ACHN (cell line): ENCODE measurements around the gene VAV2.
"Not testable (repeated sequence)": the region's sequence is repeated elsewhere in the genome, so short reads cannot be mapped to it uniquely, and the experiment has no call there.

Experiments used
- DNase-seq: peaks from one replicate; pipeline ENCODE4 v3.0.0-alpha.2; 2015
- in situ Hi-C: cut with HindIII; loops from 2 replicates; pipeline ENCODE4 v1.10.0; 2017; ENCODE audit warnings: low sequenced_read_pairs, low pct_ligation_motif_present, low pct_unique_long_range_greater_than_20kb

VAV2 gene

GRCh38 chr9:133773889-133774655 lies 218.1 kb downstream of the VAV2 start:
- in situ Hi-C loops, result no loop called here
- DNase-seq, result no peak

GRCh38 chr9:133772581-133772980 lies 219.5 kb downstream of the VAV2 start:
- DNase-seq, result no peak
- in situ Hi-C loops, result no loop called here

DNA sequence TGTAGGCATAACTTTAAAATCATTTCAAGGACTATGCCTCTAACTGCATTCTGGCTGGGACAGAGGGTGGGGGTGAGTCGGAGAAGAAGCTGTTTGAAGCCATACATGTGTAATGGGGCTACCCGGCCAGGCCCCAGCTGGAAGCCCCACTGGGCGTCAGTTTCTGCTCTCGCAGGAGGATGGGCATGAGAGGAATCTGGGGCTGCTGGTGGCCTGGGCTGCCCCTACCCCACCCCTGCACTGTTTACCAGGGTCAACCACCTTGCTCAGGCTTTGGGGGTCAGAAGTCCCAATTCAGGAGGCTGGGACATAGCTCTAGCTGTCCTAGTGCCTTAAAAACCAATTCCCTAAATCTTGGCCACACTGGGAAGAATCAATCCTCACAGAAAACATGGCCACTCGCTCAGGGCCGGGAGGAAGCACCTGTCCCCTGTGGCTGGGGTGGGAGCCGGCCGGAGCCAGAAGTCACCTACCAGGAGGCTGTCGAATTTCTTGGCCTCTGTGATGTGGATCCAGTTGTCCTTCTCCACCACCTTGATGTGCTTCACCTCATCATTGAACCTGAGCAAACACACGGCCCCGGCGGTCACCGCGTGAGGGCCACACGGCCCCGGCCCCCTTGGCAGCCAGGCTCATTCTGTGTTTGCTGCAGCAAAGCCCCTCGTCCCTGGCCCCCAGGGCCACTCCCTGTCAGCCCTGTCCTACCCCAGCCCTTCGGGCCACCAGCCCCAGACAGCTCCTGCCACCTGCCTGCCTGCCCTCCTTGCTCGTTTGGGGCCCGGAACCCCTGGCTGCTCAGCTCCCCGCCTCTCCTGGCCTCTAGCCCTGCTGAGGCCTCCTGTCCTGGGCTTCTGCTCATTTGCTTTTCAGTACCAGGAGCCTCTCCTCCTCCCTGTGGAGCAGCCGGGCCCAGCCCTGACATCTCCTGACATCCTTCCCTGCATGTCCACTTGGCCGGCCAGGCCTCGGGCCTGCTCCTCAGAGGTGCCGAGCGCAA lies 220.3 kb downstream of the VAV2 start:
- in situ Hi-C loops, result no loop called here
- DNase-seq, result no peak

- in situ Hi-C loops, result no loop called here
- DNase-seq, result no peak
Measured at GRCh38 chr9:133770076-133770777, 221.9 kb downstream of the VAV2 start.

DNA sequence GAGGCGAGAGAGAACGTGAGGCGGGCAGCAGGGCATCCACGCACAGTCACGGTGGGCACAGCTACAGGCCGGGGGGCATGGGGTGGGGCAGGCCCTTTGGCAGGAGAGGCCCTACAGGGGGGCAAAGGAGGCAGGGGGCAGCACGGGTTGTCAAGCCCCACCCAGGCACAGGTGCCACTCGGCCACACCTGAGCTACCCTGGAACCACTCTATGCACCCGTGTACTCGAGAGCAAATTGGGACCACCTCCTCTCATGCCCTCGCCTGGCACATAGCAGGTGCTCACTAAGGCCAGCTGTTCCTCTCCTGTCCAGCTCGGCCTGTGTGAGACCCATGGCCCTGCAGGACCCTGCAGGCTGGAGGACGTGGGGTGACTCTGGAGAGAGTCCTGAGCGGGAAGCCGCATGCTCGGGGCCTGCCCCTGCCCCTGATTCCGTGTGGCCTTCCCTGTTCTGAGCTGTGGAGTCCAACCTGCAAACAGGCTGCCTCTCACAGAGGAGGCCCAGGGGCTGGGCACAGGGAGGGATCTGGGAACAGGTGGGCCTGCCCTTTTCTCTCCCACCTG lies 222.5 kb downstream of the VAV2 start:
- DNase-seq, result no peak
- in situ Hi-C loops, result no loop called here

DNA sequence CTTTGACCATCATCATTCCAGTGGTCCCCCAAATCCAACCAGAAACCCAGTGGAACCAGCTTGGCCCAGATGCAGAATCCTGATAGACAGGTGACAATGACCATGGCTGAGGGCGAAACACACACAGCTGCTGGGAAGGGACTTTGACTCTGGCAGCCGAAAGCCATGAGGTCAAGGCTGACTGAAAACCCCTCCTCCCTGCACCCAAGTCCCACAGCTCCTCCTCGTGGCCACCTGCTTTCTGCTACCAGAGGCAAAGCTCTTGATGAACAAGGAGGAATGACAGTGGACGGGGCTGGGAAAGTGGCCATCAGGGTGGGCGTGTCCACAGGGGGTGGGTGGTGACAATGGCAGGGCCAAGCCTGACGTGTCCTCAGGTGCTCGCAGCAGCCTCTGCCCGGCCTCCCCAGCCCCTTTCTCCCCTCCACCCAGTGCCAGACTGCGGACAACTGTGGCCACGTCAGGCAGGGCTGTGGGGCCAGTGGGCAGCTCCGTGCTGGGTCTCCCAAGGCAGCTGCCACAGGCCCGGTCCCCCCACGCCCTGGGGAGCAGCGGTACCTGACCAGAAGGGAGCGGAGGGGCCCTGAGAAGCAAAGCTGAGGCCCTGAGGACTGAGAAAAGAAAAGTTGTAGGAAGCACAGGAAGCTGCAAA lies 223.1 kb downstream of the VAV2 start:
- in situ Hi-C loops, result no loop called here
- DNase-seq, result no peak

GRCh38 chr9:133768371-133768858 lies 223.7 kb downstream of the VAV2 start:
- in situ Hi-C loops, result no loop called here
- DNase-seq, result no peak

- DNase-seq, result no peak
- in situ Hi-C loops, result no loop called here
Measured at GRCh38 chr9:133767625-133768024, 224.5 kb downstream of the VAV2 start.

DNA sequence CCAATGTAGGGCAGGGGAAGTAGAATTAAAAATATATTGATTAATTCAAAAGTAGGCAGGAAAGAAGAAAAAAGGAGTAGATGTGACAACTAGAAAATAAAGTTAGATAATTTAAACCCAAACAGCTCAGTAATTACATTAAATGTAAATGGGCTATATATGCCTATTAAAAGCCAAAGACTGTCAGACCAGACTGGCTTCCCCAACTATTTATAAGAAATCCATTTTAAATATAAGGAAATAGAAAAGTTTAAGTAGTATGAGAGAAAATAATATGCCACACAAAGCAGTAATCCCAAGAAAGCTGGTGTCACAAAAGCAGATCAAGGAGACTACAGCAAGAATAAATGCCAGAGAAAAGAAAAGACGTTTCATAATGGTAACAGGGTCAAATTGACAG lies 225.1 kb downstream of the VAV2 start:
- in situ Hi-C loops, result no loop called here
- DNase-seq, result no peak

DNA sequence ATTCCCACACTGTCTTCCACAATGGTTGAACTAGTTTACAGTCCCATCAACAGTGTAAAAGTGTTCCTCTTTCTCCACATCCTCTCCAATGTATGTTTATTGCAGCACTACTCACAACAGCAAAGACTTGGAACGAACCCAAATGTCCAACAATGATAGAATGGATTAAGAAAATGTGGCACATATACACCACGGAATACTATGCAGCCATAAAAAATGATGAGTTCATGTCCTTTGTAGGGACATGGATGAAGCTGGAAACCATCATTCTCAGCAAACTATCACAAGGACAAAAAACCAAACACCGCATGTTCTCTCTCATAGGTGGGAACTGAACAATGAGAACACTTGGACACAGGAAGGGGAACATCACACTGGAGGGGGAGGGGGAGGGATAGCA lies 225.9 kb downstream of the VAV2 start:
- in situ Hi-C loops, result not testable (repeated sequence)

GRCh38 chr9:133763272-133764183 lies 228.6 kb downstream of the VAV2 start:
- DNase-seq, result no peak
- in situ Hi-C loops, result no loop called here

More for the DNA sequence above, 225.9 kb downstream of the VAV2 start:
- not testable (repeated sequence) for DNase-seq

DNA sequence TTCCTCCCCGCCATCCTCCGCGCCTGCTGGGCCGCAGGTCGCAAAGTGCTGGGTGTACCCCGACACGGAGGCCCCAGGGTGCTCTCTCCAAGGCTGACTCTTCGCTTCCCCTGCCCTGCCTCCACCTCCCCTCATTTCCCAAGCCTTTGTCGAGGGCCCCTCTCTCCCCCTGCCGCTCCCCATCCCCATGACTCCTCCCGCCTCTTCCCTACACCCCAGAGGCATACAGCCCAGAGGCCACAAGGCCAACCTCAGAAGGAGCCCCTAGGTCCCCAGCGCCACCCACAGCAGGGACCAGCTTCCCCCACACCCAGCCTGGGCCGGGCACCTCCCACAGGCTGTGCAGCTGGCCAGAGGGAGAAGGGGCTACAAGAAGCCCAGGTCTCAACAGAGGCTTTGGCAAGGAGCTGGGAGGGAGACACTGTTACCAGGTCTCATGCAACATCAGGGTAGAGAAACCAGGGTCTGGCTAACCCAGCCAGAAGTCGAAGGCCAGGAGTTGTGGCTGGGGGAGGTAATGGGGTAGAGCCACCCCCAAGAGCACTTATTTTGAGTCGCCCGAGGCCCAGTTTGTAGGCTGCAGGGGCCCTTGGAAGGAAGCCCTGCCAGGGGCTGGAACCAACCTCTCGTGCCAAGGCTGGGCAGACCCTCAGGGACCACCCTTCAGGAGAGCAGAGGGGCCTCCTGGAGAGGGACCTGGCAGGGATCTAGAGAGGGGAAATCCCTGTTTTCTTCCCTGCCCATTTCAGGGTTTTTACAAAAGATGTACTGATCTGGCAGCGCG lies 229.4 kb downstream of the VAV2 start:
- no peak for DNase-seq
- in situ Hi-C loops, result no loop called here

DNA sequence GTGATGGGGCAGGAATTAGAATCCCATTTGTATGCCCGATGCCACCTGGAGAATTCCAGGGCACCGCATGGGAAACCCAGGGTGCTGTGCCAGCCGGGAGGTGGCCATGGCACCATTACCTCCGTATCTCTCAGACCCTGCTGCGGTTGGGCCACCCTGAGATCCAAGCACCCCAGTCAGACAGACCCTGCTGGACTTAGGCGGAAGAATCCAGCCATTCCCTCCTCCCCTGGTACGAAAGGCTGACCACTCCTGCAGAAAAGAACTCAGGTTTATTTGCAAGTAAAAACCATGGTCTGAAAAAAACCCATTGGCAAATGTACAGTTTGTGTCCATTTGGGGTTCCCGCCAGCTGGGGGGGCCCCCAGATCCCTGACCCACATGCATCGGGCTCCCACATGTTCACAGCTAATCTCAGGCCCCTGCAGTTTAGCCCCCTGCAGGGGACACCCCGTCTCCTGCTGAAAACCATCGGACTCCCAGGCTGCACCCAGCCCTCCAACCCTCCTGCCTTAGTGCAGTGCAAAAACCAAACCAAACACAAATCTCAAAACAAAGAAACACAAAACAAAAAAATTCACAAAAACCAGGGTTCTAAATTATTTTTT lies 230.4 kb downstream of the VAV2 start:
- no peak for DNase-seq
- in situ Hi-C loops, result no loop called here

GRCh38 chr9:133760713-133761290 lies 231.3 kb downstream of the VAV2 start:
- no peak for DNase-seq
- in situ Hi-C loops, result no loop called here

DNA sequence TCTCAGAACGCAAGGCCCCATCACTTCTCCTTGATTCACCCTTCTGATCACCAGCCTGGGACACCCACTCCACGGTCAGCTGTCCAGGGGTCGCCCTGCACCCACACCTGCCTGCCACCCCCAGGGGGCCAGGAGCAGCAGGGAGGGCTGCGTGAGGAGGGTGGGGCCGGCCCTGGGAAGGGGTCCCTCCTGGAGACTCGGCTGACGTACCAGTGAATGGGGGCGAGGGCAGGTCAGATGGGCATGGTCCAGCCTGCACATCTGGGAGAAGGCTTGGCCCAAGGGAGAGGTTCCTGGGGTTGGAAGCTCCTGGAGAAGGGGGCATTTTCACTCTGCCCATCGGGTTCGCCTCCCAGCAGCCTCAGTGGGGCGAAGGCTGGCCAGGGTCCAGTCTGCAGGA lies 232.2 kb downstream of the VAV2 start:
- in situ Hi-C loops, result no loop called here
- no peak for DNase-seq
